Activated CD8-positive, alpha-beta memory T cell treated with anti-CD3 and anti-CD28 coated beads, Interleukin-2, amount 50 U/mL, for 1 hour (primary cell): ENCODE measurements around the gene RAB3D.
"Not testable (repeated sequence)": the region's sequence is repeated elsewhere in the genome, so short reads cannot be mapped to it uniquely, and the experiment has no call there.

Experiments used
- DNase-seq: peaks from one replicate; pipeline ENCODE4 v3.0.0-alpha.2; 2020; ENCODE audit errors: extremely low read depth

RAB3D gene

GRCh38 chr19:11339254-11340098 lies at the start of gene RAB3D:
Gene RAB3D, minus strand, starts transcription at chr19:11339657. Its CDS starts 2,258 bp downstream, at chr19:11337399.
- DNase-seq: no peak

- no peak for DNase-seq
Observed at GRCh38 chr19:11387162-11388034, 47.9 kb upstream of the RAB3D start.

- no peak for DNase-seq
Observed at GRCh38 chr19:11384778-11385129, 45.3 kb upstream of the RAB3D start.

GRCh38 chr19:11383706-11384048 lies 44.2 kb upstream of the RAB3D start:
- no peak for DNase-seq

GRCh38 chr19:11382898-11383705 lies 43.6 kb upstream of the RAB3D start:
- no peak for DNase-seq

GRCh38 chr19:11380653-11381537 lies 41.4 kb upstream of the RAB3D start:
- peak; percentile 94 for DNase-seq

- no peak for DNase-seq
Observed at GRCh38 chr19:11379857-11380350, 40.4 kb upstream of the RAB3D start.

GRCh38 chr19:11379269-11379845 lies 39.9 kb upstream of the RAB3D start:
- not testable (repeated sequence) for DNase-seq

- DNase-seq: no peak
Observed at GRCh38 chr19:11378319-11379189, 39.1 kb upstream of the RAB3D start.

- DNase-seq: no peak
Observed at GRCh38 chr19:11377756-11378155, 38.3 kb upstream of the RAB3D start.

GRCh38 chr19:11377237-11377636 lies 37.8 kb upstream of the RAB3D start:
- no peak for DNase-seq

GRCh38 chr19:11375143-11375948 lies 35.9 kb upstream of the RAB3D start:
- no peak for DNase-seq

GRCh38 chr19:11374433-11375142 lies 35.1 kb upstream of the RAB3D start, which contains the start of gene SWSAP1:
Gene SWSAP1, plus strand, starts transcription at chr19:11374666. Its CDS starts 15 bp downstream, at chr19:11374681.
- DNase-seq: peak; percentile 92

- no peak for DNase-seq
Observed at GRCh38 chr19:11373885-11374432, 34.5 kb upstream of the RAB3D start.

GRCh38 chr19:11373166-11373884 lies 33.9 kb upstream of the RAB3D start:
- no peak for DNase-seq

- DNase-seq: no peak
Observed at GRCh38 chr19:11370744-11371143, 31.3 kb upstream of the RAB3D start.

- no peak for DNase-seq
Observed at GRCh38 chr19:11367528-11367927, 28.1 kb upstream of the RAB3D start.
